Testis (tissue), 2 donors: ENCODE results near the gene TRIM9.

ENCODE experiments used
- POLR2A ChIP-seq: fragments of 450-650 bp; IDR thresholded peaks from one replicate; pipeline ENCODE4 v1.6.1; 2017; ENCODE audit warnings: antibody characterized with exemption, mild to moderate bottlenecking, moderate library complexity
- TF ChIP-seq, protein P1 (sequence below), 3 experiments: fragments of 450-650 bp in 2 of 3; fragments of 200-600 bp in 1 of 3; sonication (generic) in 1 of 3; IDR thresholded peaks; one replicate each; pipeline ENCODE4 v1.5.1; 2016 to 2019; ENCODE audit warnings: antibody characterized with exemption in 3 of 3, mild to moderate bottlenecking in 2 of 3, moderate library complexity in 1 of 3

DNA sequence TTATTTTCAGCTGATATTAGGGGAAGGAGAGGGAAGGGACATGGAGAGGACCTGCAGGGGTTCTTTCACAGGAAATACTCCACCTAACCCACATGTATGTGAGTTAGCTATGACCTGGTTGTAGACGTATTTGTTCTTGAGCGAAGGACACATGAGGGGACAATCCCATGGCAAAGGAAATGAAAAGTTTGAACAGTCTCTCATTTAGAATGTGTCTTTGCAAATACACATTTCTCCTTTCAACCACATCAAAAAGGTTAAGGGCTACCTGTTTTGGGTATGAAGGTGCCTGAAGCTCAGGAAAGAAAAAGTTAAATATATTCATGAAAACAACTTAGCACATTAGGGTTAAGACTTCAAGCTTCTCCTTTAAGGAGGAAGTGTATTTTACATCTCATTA, 158.0 kb downstream of the TRIM9 start:
- TF ChIP-seq, protein P1, sequence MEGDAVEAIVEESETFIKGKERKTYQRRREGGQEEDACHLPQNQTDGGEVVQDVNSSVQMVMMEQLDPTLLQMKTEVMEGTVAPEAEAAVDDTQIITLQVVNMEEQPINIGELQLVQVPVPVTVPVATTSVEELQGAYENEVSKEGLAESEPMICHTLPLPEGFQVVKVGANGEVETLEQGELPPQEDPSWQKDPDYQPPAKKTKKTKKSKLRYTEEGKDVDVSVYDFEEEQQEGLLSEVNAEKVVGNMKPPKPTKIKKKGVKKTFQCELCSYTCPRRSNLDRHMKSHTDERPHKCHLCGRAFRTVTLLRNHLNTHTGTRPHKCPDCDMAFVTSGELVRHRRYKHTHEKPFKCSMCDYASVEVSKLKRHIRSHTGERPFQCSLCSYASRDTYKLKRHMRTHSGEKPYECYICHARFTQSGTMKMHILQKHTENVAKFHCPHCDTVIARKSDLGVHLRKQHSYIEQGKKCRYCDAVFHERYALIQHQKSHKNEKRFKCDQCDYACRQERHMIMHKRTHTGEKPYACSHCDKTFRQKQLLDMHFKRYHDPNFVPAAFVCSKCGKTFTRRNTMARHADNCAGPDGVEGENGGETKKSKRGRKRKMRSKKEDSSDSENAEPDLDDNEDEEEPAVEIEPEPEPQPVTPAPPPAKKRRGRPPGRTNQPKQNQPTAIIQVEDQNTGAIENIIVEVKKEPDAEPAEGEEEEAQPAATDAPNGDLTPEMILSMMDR (IDR thresholded peaks at IDR 0.05): no peak
- no peak for TF ChIP-seq POLR2A
